OCI-LY3 (cell line): ENCODE measurements around the gene DDT.

Source experiments
- H2AFZ ChIP-seq: fragments of 200-600, 300-600 bp; shearing (Covaris generic); 2 replicates; pipeline ENCODE4 v1.6.0; 2014; ENCODE audit warnings: antibody characterized with exemption, low read depth, low read length
- H3K27ac ChIP-seq: fragments of 200-600, 300-600 bp; sonication (generic); 2 replicates; pipeline ENCODE4 v1.5.1; 2014; ENCODE audit warnings: mild to moderate bottlenecking, low read length, moderate library complexity, mixed read lengths
- H3K27me3 ChIP-seq: fragments of 200-600, 300-600 bp; sonication (generic); 2 replicates; pipeline ENCODE4 v1.6.1; 2014; ENCODE audit warnings: low read depth, low read length, mixed read lengths
- H3K36me3 ChIP-seq: fragments of 200-600, 300-600 bp; sonication (generic); replicated peaks from 2 replicates; pipeline ENCODE3; 2014; ENCODE audit warnings: low read depth, low read length, mixed read lengths
- H3K4me1 ChIP-seq: fragments of 300-600, 200-600 bp; sonication (generic); 2 replicates; pipeline ENCODE4 v1.6.1; 2014; ENCODE audit warnings: low read length, mixed read lengths
- H3K4me2 ChIP-seq: fragments of 200-600, 300-600 bp; sonication (generic); 2 replicates; pipeline ENCODE4 v1.6.1; 2014; ENCODE audit warnings: low read length, mixed read lengths
- H3K4me3 ChIP-seq: fragments of 300-600, 200-600 bp; sonication (generic); 2 replicates; pipeline ENCODE4 v1.5.1; 2014; ENCODE audit warnings: antibody characterized with exemption, mild to moderate bottlenecking, low read length, moderate library complexity
- H3K79me2 ChIP-seq: fragments of 300-600, 200-600 bp; shearing (Covaris generic); 2 replicates; pipeline ENCODE4 v1.6.1; 2014; ENCODE audit warnings: mild to moderate bottlenecking, low read length, mixed read lengths
- H3K9ac ChIP-seq: fragments of 300-600, 200-600 bp; shearing (Covaris generic); 2 replicates; pipeline ENCODE4 v1.6.0; 2014; ENCODE audit warnings: mild to moderate bottlenecking, low read length, moderate library complexity
- H3K9me3 ChIP-seq: fragments of 200-600, 300-600 bp; shearing (Covaris generic); 2 replicates; pipeline ENCODE4 v1.6.1; 2014; ENCODE audit warnings: low read length, mixed read lengths; ENCODE audit not compliant: insufficient read depth
- H4K20me1 ChIP-seq: fragments of 200-600, 300-600 bp; sonication (generic); 2 replicates; pipeline ENCODE4 v1.6.1; 2016; ENCODE audit warnings: low read length, mixed read lengths; ENCODE audit not compliant: insufficient read depth
- CTCF ChIP-seq: fragments of 200-600, 300-600 bp; sonication (generic); IDR thresholded peaks from 2 replicates; pipeline ENCODE4 v1.5.1; 2014; ENCODE audit warnings: antibody characterized with exemption, low read length, low read depth
- EZH2phosphoT487 ChIP-seq: fragments of 200-600 bp; shearing (Covaris generic); IDR thresholded peaks from 2 replicates; pipeline ENCODE4 v1.6.1; 2018; ENCODE audit warnings: antibody characterized with exemption, mixed run types, low read depth

The DDT gene

DNA sequence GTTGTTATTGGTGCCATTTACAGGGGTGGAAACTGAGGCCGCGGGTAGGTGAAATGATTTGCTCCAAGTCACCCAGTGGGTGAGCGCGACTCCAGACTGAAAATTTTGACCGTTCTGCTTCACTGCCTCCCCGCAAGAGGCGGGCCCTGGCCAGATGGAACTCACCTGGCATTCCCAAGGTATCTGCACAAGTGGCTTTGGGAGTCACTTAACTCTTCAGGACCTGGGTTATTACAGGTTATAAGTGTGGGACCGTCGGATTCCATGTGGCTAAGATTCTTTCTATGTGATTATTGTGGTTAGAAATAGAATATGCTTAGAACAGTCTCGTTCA, 37.5 kb upstream of the DDT start:
- TF ChIP-seq CTCF (no peak), EZH2phosphoT487 (no peak)
- Histone ChIP-seq H3K27ac (peak overlapping the region; percentile 47), H3K79me2 (peaks cover 50% of the 10 kb centered on the region), H3K4me1 (peaks cover 11% of the 10 kb centered on the region), H3K9ac (peak overlapping the region; percentile 75), H3K4me3 (peak overlapping the region; percentile 93), H3K9me3 (no peaks in the 10 kb centered on the region), H3K27me3 (no peaks in the 10 kb centered on the region), H2AFZ (peak overlapping the region; percentile 18; the same call in 1 of the 2 replicates), H3K36me3 (peaks cover 9% of the 10 kb centered on the region), H4K20me1 (peaks cover 10% of the 10 kb centered on the region; the same call in 1 of the 2 replicates), H3K4me2 (peak overlapping the region; percentile 83)

DNA sequence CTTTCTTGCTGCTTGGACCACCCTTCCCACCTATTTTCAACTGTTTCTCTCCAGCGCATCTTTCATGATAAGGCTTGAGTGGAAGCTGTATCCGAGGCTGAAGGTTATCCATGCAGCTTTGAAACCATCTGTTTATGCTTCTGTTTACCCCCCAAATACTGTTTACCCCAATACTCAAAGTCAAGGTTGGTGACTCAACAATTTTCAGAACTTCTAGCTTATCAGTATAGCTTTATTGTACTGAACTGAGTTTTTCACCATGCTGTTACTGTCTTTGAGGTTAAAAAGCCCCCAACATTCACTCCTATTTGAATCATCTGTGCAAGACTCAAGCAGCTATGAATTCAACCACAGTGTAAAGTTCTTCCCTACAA, 35.8 kb upstream of the DDT start:
- TF ChIP-seq CTCF, result no peak
- TF ChIP-seq EZH2phosphoT487, result no peak
- Histone ChIP-seq H3K4me1 (peaks cover 11% of the 10 kb centered on the region), H2AFZ (no peak overlapping the region), H3K4me3 (no peak overlapping the region), H3K27ac (no peak overlapping the region), H3K9me3 (no peaks in the 10 kb centered on the region), H3K9ac (no peak overlapping the region), H3K27me3 (no peaks in the 10 kb centered on the region), H3K79me2 (peaks cover 37% of the 10 kb centered on the region), H4K20me1 (peaks cover 10% of the 10 kb centered on the region; the same call in 1 of the 2 replicates), H3K36me3 (no peaks in the 10 kb centered on the region), H3K4me2 (no peak overlapping the region)

DNA sequence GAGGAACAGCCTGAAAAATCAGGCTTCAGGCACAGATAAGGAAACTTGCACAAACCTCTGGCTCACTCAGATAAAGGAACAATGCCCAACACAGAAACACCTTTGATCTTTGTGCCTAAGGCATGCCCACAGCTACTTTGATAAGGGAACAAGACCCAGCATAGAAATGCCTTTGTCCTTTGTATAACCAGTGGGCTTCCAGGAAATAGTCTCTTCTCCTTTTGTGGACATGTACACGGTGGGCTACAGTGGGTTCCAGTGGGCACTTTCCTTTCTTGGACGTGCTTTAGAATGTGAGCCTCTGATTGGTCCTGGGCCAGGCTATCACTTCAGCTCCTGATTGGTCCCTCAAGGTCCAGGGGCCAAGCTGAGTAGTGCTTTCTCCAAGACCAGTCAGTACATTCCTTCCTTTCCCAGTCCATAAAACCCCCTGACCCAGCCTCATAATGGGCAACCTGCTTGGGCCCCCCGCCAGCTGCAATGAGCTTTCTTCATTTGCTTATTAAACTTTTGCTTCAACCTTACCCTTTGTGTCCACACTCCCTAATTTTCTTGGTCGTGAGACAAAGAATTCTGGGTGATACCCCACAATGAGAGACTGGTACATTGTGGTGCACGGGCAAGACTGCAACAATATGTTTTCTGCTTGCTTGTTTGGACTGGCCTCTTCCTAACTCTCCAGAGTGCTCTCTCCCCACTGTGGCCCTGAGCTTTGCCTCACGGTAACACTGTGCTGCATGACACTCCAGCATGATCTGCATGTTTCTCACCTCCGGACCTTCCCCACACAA, 35.2 kb upstream of the DDT start:
- Histone ChIP-seq H3K79me2 (peaks cover 32% of the 10 kb centered on the region), H3K36me3 (no peaks in the 10 kb centered on the region), H3K27ac (no peak overlapping the region), H3K4me1 (peaks cover 11% of the 10 kb centered on the region), H3K4me3 (no peak overlapping the region), H3K27me3 (no peaks in the 10 kb centered on the region), H3K4me2 (no peak overlapping the region), H3K9me3 (no peaks in the 10 kb centered on the region), H2AFZ (no peak overlapping the region), H3K9ac (no peak overlapping the region), H4K20me1 (peaks cover 7% of the 10 kb centered on the region; the same call in 1 of the 2 replicates)
- no peak for TF ChIP-seq EZH2phosphoT487
- no peak for TF ChIP-seq CTCF

- H3K9me3 ChIP-seq, result no peaks in the 10 kb centered on the region
- H4K20me1 ChIP-seq, result peaks cover 4% of the 10 kb centered on the region; the same call in 1 of the 2 replicates
- peaks cover 24% of the 10 kb centered on the region for H3K79me2 ChIP-seq
- no peak overlapping the region for H3K4me3 ChIP-seq
- TF ChIP-seq CTCF (no peak), EZH2phosphoT487 (no peak)
- peaks cover 11% of the 10 kb centered on the region for H3K4me1 ChIP-seq
- no peak overlapping the region for H3K9ac ChIP-seq
- no peak overlapping the region for H2AFZ ChIP-seq
- H3K27ac ChIP-seq, result no peak overlapping the region
- H3K27me3 ChIP-seq, result no peaks in the 10 kb centered on the region
- H3K36me3 ChIP-seq, result no peaks in the 10 kb centered on the region
- H3K4me2 ChIP-seq, result no peak overlapping the region
These were observed 34.4 kb upstream of the DDT start for GRCh38 chr22:24008381-24009226.
